Measurements from ENCODE around the gene RNF168. TPM values are rescaled to one million over a fixed set of nuclear protein-coding genes. Genes with fewer than 3 reads are reported as not detected.

The RNF168 gene
- total RNA-seq, 1 donor from 2014 or later, result 25.1 TPM

DNA sequence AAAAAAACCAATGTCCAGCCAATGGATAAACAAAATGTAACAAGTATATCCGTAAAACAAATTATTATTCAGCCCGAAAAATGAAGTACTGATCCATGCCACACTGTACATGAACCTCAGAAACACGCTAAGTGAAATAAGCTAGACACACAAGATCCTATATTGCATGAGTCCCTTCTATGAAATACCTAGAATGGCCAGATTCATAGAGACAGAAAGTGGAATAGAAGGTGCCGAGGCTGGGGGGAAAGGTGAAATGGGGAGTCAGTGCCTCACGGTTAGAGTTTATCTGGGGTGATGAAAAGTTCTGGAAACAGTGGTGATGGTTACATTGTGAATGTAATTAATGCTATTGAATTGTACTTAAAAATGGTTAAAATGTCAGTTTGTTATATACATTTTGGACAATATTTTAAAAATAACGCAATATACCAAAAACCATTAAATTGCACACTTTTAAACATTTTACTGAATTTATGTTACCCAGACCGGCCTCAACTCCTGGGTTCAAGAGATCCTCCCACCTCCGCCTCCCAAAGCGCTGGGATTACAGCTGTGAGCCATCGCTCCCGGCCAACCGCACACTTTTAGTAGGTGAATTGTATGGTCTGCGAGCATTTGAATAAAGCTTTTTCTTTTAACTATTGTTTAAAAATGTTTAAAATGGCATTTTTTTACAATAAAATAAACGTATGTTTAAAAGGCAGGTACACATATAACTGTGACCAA is 2.1 kb downstream of the RNF168 start:
- Mint-ChIP-seq H3K9me3 (peaks cover 4% of the 10 kb centered on the region), H3K27me3 (ENCODE audit: insufficient read depth, low read depth) (peaks cover 9% of the 10 kb centered on the region), H3K4me1 (peaks cover 31% of the 10 kb centered on the region), H3K27ac (peak overlapping the region; percentile 11), H3K36me3 (peaks cover 32% of the 10 kb centered on the region), H3K4me3 (peak overlapping the region; percentile 100)
- peak overlapping the region; percentile 72 for H3K4me3 ChIP-seq
- no peak overlapping the region for H3K27ac ChIP-seq
- no peaks in the 10 kb centered on the region for H3K36me3 ChIP-seq
- H3K27me3 ChIP-seq, result no peaks in the 10 kb centered on the region
- H3K9me3 ChIP-seq (ENCODE audit: low read depth), result no peaks in the 10 kb centered on the region
- peaks cover 31% of the 10 kb centered on the region for H4K20me1 ChIP-seq (ENCODE audit: low read depth)
- peak; percentile 42 for DNase-seq (ENCODE audit: low spot score)
- peak overlapping the region; percentile 79 for H3K4me2 ChIP-seq
- TF ChIP-seq EZH2phosphoT487 (IDR thresholded peaks at IDR 0.05) (no peak), EZH2 (IDR thresholded peaks at IDR 0.05) (no peak)
- TF ChIP-seq, protein P1, sequence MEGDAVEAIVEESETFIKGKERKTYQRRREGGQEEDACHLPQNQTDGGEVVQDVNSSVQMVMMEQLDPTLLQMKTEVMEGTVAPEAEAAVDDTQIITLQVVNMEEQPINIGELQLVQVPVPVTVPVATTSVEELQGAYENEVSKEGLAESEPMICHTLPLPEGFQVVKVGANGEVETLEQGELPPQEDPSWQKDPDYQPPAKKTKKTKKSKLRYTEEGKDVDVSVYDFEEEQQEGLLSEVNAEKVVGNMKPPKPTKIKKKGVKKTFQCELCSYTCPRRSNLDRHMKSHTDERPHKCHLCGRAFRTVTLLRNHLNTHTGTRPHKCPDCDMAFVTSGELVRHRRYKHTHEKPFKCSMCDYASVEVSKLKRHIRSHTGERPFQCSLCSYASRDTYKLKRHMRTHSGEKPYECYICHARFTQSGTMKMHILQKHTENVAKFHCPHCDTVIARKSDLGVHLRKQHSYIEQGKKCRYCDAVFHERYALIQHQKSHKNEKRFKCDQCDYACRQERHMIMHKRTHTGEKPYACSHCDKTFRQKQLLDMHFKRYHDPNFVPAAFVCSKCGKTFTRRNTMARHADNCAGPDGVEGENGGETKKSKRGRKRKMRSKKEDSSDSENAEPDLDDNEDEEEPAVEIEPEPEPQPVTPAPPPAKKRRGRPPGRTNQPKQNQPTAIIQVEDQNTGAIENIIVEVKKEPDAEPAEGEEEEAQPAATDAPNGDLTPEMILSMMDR (IDR thresholded peaks at IDR 0.05), result no peak
- no peak overlapping the region for H2AFZ ChIP-seq (replicated peaks)
- H3K9ac ChIP-seq, result peak overlapping the region; percentile 33
- peaks cover 68% of the 10 kb centered on the region for H3K79me2 ChIP-seq (ENCODE audit: low read depth)
- peaks cover 32% of the 10 kb centered on the region for H3F3A ChIP-seq (ENCODE audit: low read depth)
- H3K4me1 ChIP-seq, result peaks cover 13% of the 10 kb centered on the region

DNA sequence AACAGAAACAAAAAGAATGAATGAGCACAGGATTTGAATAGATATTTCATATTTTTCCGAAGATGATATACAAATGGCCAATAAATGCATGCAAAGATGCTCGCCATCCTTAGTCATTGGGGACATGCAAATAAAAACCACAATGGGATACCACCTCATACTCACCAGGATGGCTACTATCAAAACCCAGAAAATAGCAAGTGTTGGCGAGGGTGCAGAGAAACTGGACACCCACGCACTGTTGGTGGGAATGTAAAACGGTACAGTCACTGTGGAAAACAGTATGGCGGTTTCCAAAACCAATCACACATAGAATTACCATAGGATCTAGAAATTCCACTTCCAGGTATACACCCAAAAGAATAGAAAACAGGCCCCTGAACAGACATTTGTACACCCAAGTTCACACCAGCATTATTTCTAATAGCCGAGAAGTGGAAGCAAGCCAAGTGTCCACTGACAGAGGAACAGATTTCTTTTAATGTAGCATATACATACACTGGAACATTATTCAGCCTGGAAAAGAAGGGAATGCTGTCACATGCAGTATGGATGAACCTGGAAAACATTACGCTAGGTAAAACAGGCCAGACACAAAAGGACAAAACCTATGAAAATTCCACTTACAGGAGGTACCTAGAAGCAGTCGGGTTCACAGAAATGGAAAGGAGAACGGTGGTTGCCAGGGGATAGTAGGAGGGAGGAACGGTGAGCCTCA is 3.6 kb downstream of the RNF168 start:
- Mint-ChIP-seq H3K4me1 (peaks cover 27% of the 10 kb centered on the region), H3K27me3 (ENCODE audit: insufficient read depth, low read depth) (peaks cover 7% of the 10 kb centered on the region), H3K4me3 (peak overlapping the region; percentile 100), H3K9me3 (peaks cover 4% of the 10 kb centered on the region), H3K27ac (peak overlapping the region; percentile 50), H3K36me3 (peaks cover 43% of the 10 kb centered on the region)
- H3K27ac ChIP-seq, result no peak overlapping the region
- peak overlapping the region; percentile 7 for H2AFZ ChIP-seq (replicated peaks)
- H3K36me3 ChIP-seq, result no peaks in the 10 kb centered on the region
- peak overlapping the region; percentile 72 for H3K4me3 ChIP-seq
- peaks cover 27% of the 10 kb centered on the region for H3F3A ChIP-seq (ENCODE audit: low read depth)
- H3K9ac ChIP-seq, result no peak overlapping the region
- H4K20me1 ChIP-seq (ENCODE audit: low read depth), result peaks cover 31% of the 10 kb centered on the region
- no peaks in the 10 kb centered on the region for H3K9me3 ChIP-seq (ENCODE audit: low read depth)
- no peak for DNase-seq (ENCODE audit: low spot score)
- H3K4me1 ChIP-seq, result peaks cover 6% of the 10 kb centered on the region
- TF ChIP-seq EZH2 (IDR thresholded peaks at IDR 0.05) (no peak), EZH2phosphoT487 (IDR thresholded peaks at IDR 0.05) (no peak)
- TF ChIP-seq, protein P1 (IDR thresholded peaks at IDR 0.05), result no peak
- H3K4me2 ChIP-seq, result peak overlapping the region; percentile 79
- peaks cover 83% of the 10 kb centered on the region for H3K79me2 ChIP-seq (ENCODE audit: low read depth)
- H3K27me3 ChIP-seq, result no peaks in the 10 kb centered on the region

DNA sequence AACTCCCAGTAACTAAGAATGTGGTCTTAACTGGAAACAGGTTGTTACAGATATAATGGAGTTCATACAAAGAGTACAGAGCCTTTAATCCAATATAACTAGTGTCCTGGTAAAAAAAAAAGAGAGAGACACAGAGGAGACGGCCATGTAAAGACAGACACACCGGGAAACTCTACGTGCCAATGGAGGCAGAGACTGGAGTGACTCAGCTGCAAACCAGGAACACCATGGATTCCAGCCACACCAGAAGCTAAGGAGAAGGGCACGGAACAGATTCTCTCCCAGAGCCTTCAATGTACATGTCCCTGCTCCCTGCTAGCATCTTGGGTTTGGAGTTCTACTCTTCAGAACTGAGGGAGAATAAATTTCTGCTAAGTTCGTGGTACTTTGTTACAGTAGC is 4.5 kb downstream of the RNF168 start:
- TF ChIP-seq EZH2 (IDR thresholded peaks at IDR 0.05) (no peak), EZH2phosphoT487 (IDR thresholded peaks at IDR 0.05) (no peak)
- TF ChIP-seq, protein P1 (IDR thresholded peaks at IDR 0.05), result no peak
- H3K4me1 ChIP-seq, result peaks cover 6% of the 10 kb centered on the region
- peak overlapping the region; percentile 100 for H3K4me3 Mint-ChIP-seq
- peaks cover 7% of the 10 kb centered on the region for H3K27me3 Mint-ChIP-seq (ENCODE audit: insufficient read depth, low read depth)
- no peak for DNase-seq (ENCODE audit: low spot score)
- H4K20me1 ChIP-seq (ENCODE audit: low read depth), result peaks cover 31% of the 10 kb centered on the region
- no peak overlapping the region for H3K27ac Mint-ChIP-seq
- peak overlapping the region; percentile 79 for H3K4me2 ChIP-seq
- peaks cover 24% of the 10 kb centered on the region for H3K4me1 Mint-ChIP-seq
- no peaks in the 10 kb centered on the region for H3K36me3 ChIP-seq
- no peak overlapping the region for H2AFZ ChIP-seq (replicated peaks)
- no peaks in the 10 kb centered on the region for H3K9me3 ChIP-seq (ENCODE audit: low read depth)
- peaks cover 19% of the 10 kb centered on the region for H3F3A ChIP-seq (ENCODE audit: low read depth)
- H3K27ac ChIP-seq, result no peak overlapping the region
- peaks cover 4% of the 10 kb centered on the region for H3K9me3 Mint-ChIP-seq
- no peak overlapping the region for H3K4me3 ChIP-seq
- no peak overlapping the region for H3K9ac ChIP-seq
- H3K27me3 ChIP-seq, result no peaks in the 10 kb centered on the region
- peaks cover 92% of the 10 kb centered on the region for H3K79me2 ChIP-seq (ENCODE audit: low read depth)
- peaks cover 45% of the 10 kb centered on the region for H3K36me3 Mint-ChIP-seq
